Neural cell (in vitro differentiated cells): ENCODE data around the gene EIF4A2. TPM values are rescaled to one million over a fixed set of nuclear protein-coding genes. Genes with fewer than 3 reads are reported as not detected.

Experiments
- H2AFZ ChIP-seq: fragments of 200-600, 300-800 bp; sonication (generic), shearing (Covaris generic); 2 replicates; pipeline ENCODE4 v1.6.0; 2014; ENCODE audit warnings: low read depth, mild to moderate bottlenecking, antibody characterized with exemption, low read length, moderate library complexity
- H3F3A ChIP-seq: fragments of 200-600 bp; shearing (Covaris generic); 2 replicates; pipeline ENCODE4 v1.6.1; 2016; ENCODE audit warnings: mild to moderate bottlenecking, moderate library complexity, mixed read lengths, antibody characterized with exemption, low read length; ENCODE audit not compliant: insufficient read depth, poor library complexity, severe bottlenecking
- H3K27ac ChIP-seq: fragments of 200-600, 300-800 bp; sonication (generic), shearing (Covaris generic); 2 replicates; pipeline ENCODE4 v1.5.1; 2014; ENCODE audit warnings: mild to moderate bottlenecking, low read length, moderate library complexity
- H3K27me3 ChIP-seq: fragments of 300-800, 200-600 bp; sonication (generic), shearing (Covaris generic); 2 replicates; pipeline ENCODE4 v1.6.0; 2014; ENCODE audit warnings: mild to moderate bottlenecking, low read depth, low read length, moderate library complexity; ENCODE audit not compliant: insufficient read depth
- H3K36me3 ChIP-seq: fragments of 300-800, 200-600 bp; sonication (generic), shearing (Covaris generic); 2 replicates; pipeline ENCODE4 v1.5.1; 2014; ENCODE audit warnings: mild to moderate bottlenecking, antibody characterized with exemption, low read length, moderate library complexity; ENCODE audit not compliant: insufficient read depth
- H3K4me2 ChIP-seq: fragments of 300-800, 200-600 bp; sonication (generic), shearing (Covaris generic); 2 replicates; pipeline ENCODE4 v1.6.0; 2014; ENCODE audit warnings: mild to moderate bottlenecking, low read length
- H3K4me3 ChIP-seq: fragments of 300-800, 200-600 bp; sonication (generic), shearing (Covaris generic); 2 replicates; pipeline ENCODE4 v1.5.1; 2014; ENCODE audit warnings: mild to moderate bottlenecking, low read length, moderate library complexity
- H3K79me2 ChIP-seq: fragments of 200-600 bp; shearing (Covaris generic); replicated peaks from 2 replicates; pipeline ENCODE4 v1.6.0; 2014; ENCODE audit warnings: mild to moderate bottlenecking, low read length, moderate library complexity; ENCODE audit not compliant: insufficient read depth
- H3K9ac ChIP-seq: fragments of 300-800, 200-600 bp; sonication (generic), shearing (Covaris generic); 2 replicates; pipeline ENCODE4 v1.6.1; 2016; ENCODE audit warnings: mild to moderate bottlenecking, low read length, mixed read lengths
- H3K9me2 ChIP-seq: fragments of 200-600 bp; shearing (Covaris generic); 2 replicates; pipeline ENCODE4 v1.6.1; 2016; ENCODE audit warnings: mild to moderate bottlenecking, low read length, mixed read lengths; ENCODE audit not compliant: insufficient read depth
- H3K9me3 ChIP-seq: fragments of 200-600, 300-800 bp; sonication (generic), shearing (Covaris generic); 2 replicates; pipeline ENCODE4 v1.6.1; 2016; ENCODE audit warnings: mild to moderate bottlenecking, mixed run types, low read length, moderate library complexity, mixed read lengths
- H4K20me1 ChIP-seq: fragments of 200-600 bp; shearing (Covaris generic); 2 replicates; pipeline ENCODE4 v1.6.1; 2016; ENCODE audit warnings: mild to moderate bottlenecking, mixed run types; ENCODE audit not compliant: insufficient read depth
- EP300 ChIP-seq: fragments of 450-650 bp; conservative IDR thresholded peaks from 2 replicates; pipeline ENCODE4 v1.6.1; 2014; ENCODE audit warnings: antibody characterized with exemption, mild to moderate bottlenecking, moderate library complexity; ENCODE audit not compliant: poor library complexity, severe bottlenecking
- EZH2 ChIP-seq: fragments of 200-600, 300-800 bp; shearing (Covaris generic), sonication (generic); IDR thresholded peaks from 2 replicates; pipeline ENCODE4 v1.6.1; 2014; ENCODE audit warnings: antibody characterized with exemption, low read length, borderline replicate concordance, mild to moderate bottlenecking; ENCODE audit not compliant: insufficient read depth, poor library complexity, severe bottlenecking
- MXI1 ChIP-seq: fragments of 450-650 bp; conservative IDR thresholded peaks from 2 replicates; pipeline ENCODE4 v1.6.1; 2014; ENCODE audit warnings: antibody characterized with exemption, mild to moderate bottlenecking; ENCODE audit not compliant: poor library complexity, severe bottlenecking
- POLR2AphosphoS5 ChIP-seq: IDR thresholded peaks from 2 replicates; pipeline ENCODE4 v1.6.1; 2012
- RAD21 ChIP-seq: fragments of 450-650 bp; conservative IDR thresholded peaks from 2 replicates; pipeline ENCODE4 v1.6.1; 2014; ENCODE audit warnings: antibody characterized with exemption, mild to moderate bottlenecking, moderate library complexity
- SMC3 ChIP-seq: fragments of 450-650 bp; conservative IDR thresholded peaks from 2 replicates; pipeline ENCODE4 v1.6.1; 2014; ENCODE audit warnings: antibody characterized with exemption, mild to moderate bottlenecking, moderate library complexity; ENCODE audit not compliant: poor library complexity
- TAF1 ChIP-seq: IDR thresholded peaks from 2 replicates; pipeline ENCODE4 v1.6.1; 2012; ENCODE audit warnings: low read depth
- polyA plus RNA-seq: library from polyadenylated mRNA; depleted of rRNA; stranded (reverse); fragments of >200 nt; gene quantifications from 2 replicates; pipeline ENCODE4 v1.2.3, GENCODE V29; 2014
- TF ChIP-seq, protein P1 (sequence below): IDR thresholded peaks from 2 replicates; pipeline ENCODE4 v1.6.1; 2012; ENCODE audit warnings: borderline replicate concordance
- TF ChIP-seq, protein P2 (sequence below): fragments of 450-650 bp; IDR thresholded peaks from 2 replicates; pipeline ENCODE4 v1.5.1; 2014; ENCODE audit warnings: antibody characterized with exemption, mild to moderate bottlenecking, moderate library complexity; ENCODE audit not compliant: poor library complexity, severe bottlenecking

Gene EIF4A2
- polyA plus RNA-seq, 1 donor from 2014 or later = 3,298 TPM

DNA sequence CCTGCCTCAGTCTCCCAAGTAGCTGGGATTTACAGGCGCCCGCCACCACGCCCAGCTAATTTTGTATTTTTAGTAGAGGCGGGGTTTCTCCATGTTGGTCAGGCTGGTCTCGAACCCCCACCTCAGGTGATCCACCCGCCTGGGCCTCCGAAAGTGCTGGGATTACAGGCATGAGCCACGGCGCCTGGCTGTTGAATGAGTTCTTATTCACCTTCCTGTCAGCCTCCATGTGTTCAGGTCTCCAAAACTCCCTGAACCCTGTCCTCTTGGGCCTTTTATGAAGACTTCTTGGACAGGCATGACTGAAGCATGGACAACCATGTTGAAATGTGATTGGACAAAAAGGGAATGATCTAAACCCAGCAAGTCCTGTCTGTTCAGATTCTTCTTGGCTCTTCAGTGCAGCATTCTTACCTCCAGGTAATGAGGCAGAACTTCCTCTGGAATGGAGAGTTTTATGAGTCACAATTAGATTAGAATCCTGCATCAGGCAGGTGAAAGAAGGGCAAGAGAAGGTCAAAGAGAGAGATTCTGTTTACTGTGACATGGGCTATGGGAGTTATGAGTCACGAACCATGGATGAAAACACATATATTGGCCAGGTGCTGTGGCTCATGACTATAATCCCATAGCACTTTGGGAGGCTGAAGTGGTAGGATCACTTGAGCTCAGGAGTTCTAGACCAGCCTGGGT is 23.1 kb upstream of the EIF4A2 start:
- no peak overlapping the region for H3K4me3 ChIP-seq
- H3K4me2 ChIP-seq = no peak overlapping the region
- H3K9ac ChIP-seq = no peak overlapping the region
- no peaks in the 10 kb centered on the region for H3K79me2 ChIP-seq
- H4K20me1 ChIP-seq = no peaks in the 10 kb centered on the region
- no peaks in the 10 kb centered on the region for H3K36me3 ChIP-seq
- no peaks in the 10 kb centered on the region for H3K9me3 ChIP-seq
- no peaks in the 10 kb centered on the region for H3F3A ChIP-seq
- H3K9me2 ChIP-seq = no peaks in the 10 kb centered on the region
- H2AFZ ChIP-seq = no peak overlapping the region
- no peak overlapping the region for H3K27ac ChIP-seq
- TF ChIP-seq, protein P1, sequence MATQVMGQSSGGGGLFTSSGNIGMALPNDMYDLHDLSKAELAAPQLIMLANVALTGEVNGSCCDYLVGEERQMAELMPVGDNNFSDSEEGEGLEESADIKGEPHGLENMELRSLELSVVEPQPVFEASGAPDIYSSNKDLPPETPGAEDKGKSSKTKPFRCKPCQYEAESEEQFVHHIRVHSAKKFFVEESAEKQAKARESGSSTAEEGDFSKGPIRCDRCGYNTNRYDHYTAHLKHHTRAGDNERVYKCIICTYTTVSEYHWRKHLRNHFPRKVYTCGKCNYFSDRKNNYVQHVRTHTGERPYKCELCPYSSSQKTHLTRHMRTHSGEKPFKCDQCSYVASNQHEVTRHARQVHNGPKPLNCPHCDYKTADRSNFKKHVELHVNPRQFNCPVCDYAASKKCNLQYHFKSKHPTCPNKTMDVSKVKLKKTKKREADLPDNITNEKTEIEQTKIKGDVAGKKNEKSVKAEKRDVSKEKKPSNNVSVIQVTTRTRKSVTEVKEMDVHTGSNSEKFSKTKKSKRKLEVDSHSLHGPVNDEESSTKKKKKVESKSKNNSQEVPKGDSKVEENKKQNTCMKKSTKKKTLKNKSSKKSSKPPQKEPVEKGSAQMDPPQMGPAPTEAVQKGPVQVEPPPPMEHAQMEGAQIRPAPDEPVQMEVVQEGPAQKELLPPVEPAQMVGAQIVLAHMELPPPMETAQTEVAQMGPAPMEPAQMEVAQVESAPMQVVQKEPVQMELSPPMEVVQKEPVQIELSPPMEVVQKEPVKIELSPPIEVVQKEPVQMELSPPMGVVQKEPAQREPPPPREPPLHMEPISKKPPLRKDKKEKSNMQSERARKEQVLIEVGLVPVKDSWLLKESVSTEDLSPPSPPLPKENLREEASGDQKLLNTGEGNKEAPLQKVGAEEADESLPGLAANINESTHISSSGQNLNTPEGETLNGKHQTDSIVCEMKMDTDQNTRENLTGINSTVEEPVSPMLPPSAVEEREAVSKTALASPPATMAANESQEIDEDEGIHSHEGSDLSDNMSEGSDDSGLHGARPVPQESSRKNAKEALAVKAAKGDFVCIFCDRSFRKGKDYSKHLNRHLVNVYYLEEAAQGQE = no peak
- no peaks in the 10 kb centered on the region for H3K27me3 ChIP-seq

DNA sequence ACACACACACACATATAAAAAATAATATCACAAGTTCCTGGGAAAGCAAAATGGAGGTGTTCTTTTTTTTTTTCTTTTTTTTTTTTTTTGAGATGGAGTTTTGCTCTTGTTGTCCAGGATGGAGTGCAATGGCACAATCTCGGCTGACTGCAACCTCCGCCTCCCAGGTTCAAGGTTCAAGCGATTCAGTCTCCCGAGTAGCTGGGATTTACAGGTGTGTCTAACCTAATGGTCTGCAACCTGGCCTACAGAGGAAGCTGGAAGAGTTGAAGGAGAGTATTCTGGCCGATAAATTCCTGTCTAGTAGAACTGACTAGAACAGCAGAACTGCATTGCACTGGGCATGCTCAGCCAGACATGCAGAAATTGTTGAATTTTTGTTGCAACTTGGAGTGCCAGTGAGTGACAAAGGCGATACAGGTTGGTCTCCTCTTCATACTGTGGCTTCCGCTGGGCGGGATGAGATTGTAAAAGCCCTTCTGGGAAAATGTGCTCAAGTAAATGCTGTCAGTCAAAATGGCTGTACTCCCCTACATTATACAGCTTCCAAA is 22.4 kb upstream of the EIF4A2 start:
- no peaks in the 10 kb centered on the region for H3K9me2 ChIP-seq
- no peaks in the 10 kb centered on the region for H4K20me1 ChIP-seq
- H3K4me2 ChIP-seq = no peak overlapping the region
- no peaks in the 10 kb centered on the region for H3F3A ChIP-seq
- no peak overlapping the region for H3K4me3 ChIP-seq
- no peak overlapping the region for H3K9ac ChIP-seq
- H2AFZ ChIP-seq = no peak overlapping the region
- H3K27me3 ChIP-seq = no peaks in the 10 kb centered on the region
- no peaks in the 10 kb centered on the region for H3K9me3 ChIP-seq
- H3K36me3 ChIP-seq = no peaks in the 10 kb centered on the region
- no peaks in the 10 kb centered on the region for H3K79me2 ChIP-seq
- TF ChIP-seq SMC3 (no peak), POLR2AphosphoS5 (no peak), RAD21 (no peak), TAF1 (no peak), MXI1 (no peak), EP300 (no peak), EZH2 (no peak)
- TF ChIP-seq, protein P1 = no peak
- TF ChIP-seq, protein P2, sequence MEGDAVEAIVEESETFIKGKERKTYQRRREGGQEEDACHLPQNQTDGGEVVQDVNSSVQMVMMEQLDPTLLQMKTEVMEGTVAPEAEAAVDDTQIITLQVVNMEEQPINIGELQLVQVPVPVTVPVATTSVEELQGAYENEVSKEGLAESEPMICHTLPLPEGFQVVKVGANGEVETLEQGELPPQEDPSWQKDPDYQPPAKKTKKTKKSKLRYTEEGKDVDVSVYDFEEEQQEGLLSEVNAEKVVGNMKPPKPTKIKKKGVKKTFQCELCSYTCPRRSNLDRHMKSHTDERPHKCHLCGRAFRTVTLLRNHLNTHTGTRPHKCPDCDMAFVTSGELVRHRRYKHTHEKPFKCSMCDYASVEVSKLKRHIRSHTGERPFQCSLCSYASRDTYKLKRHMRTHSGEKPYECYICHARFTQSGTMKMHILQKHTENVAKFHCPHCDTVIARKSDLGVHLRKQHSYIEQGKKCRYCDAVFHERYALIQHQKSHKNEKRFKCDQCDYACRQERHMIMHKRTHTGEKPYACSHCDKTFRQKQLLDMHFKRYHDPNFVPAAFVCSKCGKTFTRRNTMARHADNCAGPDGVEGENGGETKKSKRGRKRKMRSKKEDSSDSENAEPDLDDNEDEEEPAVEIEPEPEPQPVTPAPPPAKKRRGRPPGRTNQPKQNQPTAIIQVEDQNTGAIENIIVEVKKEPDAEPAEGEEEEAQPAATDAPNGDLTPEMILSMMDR = no peak
- no peak overlapping the region for H3K27ac ChIP-seq
